ENCODE data around the gene KRTAP1-5. TPM values are rescaled to one million over a fixed set of nuclear protein-coding genes. Genes with fewer than 3 reads are reported as not detected.

Gene KRTAP1-5
- total and polyA plus RNA-seq, 10 of the 15 experiments (the other 5 are each of a cell fraction or from before 2014, with no cell fraction given) = not detected

GRCh38 chr17:41069031-41069430 lies 42.0 kb upstream of the KRTAP1-5 start:
- Histone ChIP-seq H3K9me3 (replicated peaks; ENCODE audit: control insufficient read depth, insufficient read depth, low read length) (no peaks in the 10 kb centered on the region), H3K4me1 (ENCODE audit: control insufficient read depth, insufficient read depth, low read length) (no peaks in the 10 kb centered on the region), H4K20me1 (ENCODE audit: control insufficient read depth, insufficient read depth) (no peaks in the 10 kb centered on the region), H3K79me2 (ENCODE audit: control insufficient read depth, insufficient read depth, low read length) (no peaks in the 10 kb centered on the region), H3K9ac (ENCODE audit: control insufficient read depth, insufficient read depth, low read length) (no peak overlapping the region), H3K4me2 (ENCODE audit: control insufficient read depth, insufficient read depth) (no peak overlapping the region), H3K4me3 (no peak overlapping the region), H3K27ac (ENCODE audit: control insufficient read depth, insufficient read depth) (no peak overlapping the region), H3K36me3 (ENCODE audit: control insufficient read depth in 2 of 2, insufficient read depth in 2 of 2, low read length in 1 of 2) (no peaks in the 10 kb centered on the region), H2AFZ (ENCODE audit: control insufficient read depth, low read depth, low read length) (no peak overlapping the region), H3K27me3 (replicated peaks in 1 of 2; ENCODE audit: control insufficient read depth in 2 of 2, insufficient read depth in 2 of 2, low read length in 1 of 2) (no peaks in the 10 kb centered on the region; a peak in 1 of 4 replicates)
- DNase-seq (ENCODE audit: low read depth, low spot score) (no peak), FAIRE-seq (no peak), ATAC-seq (no peak)
- intact Hi-C loops (cut with micrococcal nuclease; ENCODE audit: unreplicated experiment) (no loop called here), in situ Hi-C loops (cut with MboI) (no loop called here)
- WGBS (ENCODE audit: insufficient coverage, insufficient replicate concordance, low lambda C conversion rate, missing lambda C conversion rate) = 2% methylated on average over 3 of the region's 3 CpGs
- ChIA-PET CTCF (no interaction called here), POLR2A (no interaction called here), RAD21 (ENCODE audit: unreplicated experiment) (no interaction called here), SMC1A (ENCODE audit: uncharacterized antibody, unreplicated experiment) (no interaction called here)
- BruUV-seq (replicated peaks) = no TSS peak
- TF ChIP-seq RELA (IDR thresholded peaks at IDR 0.05; ENCODE audit: borderline replicate concordance, partially characterized antibody) (no peak), MEF2B (IDR thresholded peaks at IDR 0.05; ENCODE audit: partially characterized antibody, poor library complexity, severe bottlenecking) (no peak), TCF3 (IDR thresholded peaks at IDR 0.05; ENCODE audit: borderline replicate concordance, insufficient read depth, low read depth, low read length) (no peak), RFX5 (IDR thresholded peaks at IDR 0.05; ENCODE audit: low read depth, low read length) (no peak), ZNF274 (IDR thresholded peaks at IDR 0.05; ENCODE audit: insufficient read depth, insufficient read length) (no peak), CTCF (IDR thresholded peaks at IDR 0.05 in 2 of 3, conservative IDR thresholded peaks at IDR 0.05 in 1 of 3; ENCODE audit: control insufficient read depth in 2 of 3, extremely low read depth in 1 of 3, insufficient read depth in 1 of 3, low read depth in 3 of 3, low read length in 3 of 3) (no peak), RB1 (IDR thresholded peaks at IDR 0.05; ENCODE audit: borderline replicate concordance) (no peak), ASH2L (IDR thresholded peaks at IDR 0.05; ENCODE audit: borderline replicate concordance, low read depth) (no peak), CUX1 (IDR thresholded peaks at IDR 0.05; ENCODE audit: insufficient replicate concordance, low read depth, low read length) (no peak), CHD2 (IDR thresholded peaks at IDR 0.05; ENCODE audit: borderline replicate concordance, low read depth, low read length) (no peak), STAT1 (conservative IDR thresholded peaks at IDR 0.05) (no peak), ZBED1 (IDR thresholded peaks at IDR 0.05; ENCODE audit: borderline replicate concordance) (no peak), TCF12 (IDR thresholded peaks at IDR 0.05; ENCODE audit: low read depth, low read length) (no peak), BCL3 (IDR thresholded peaks at IDR 0.05; ENCODE audit: borderline replicate concordance, insufficient read depth, low read depth, low read length, poor library complexity, severe bottlenecking) (no peak)

All from GM12878 (cell line).